H9 (cell line): ENCODE data around the gene KCNIP1. TPM values are rescaled to one million over a fixed set of nuclear protein-coding genes. Genes with fewer than 3 reads are reported as not detected.
A peak's percentile ranks its signal among the peaks of the same experiment; 100 is the strongest.
"Not testable (repeated sequence)": the region's sequence is repeated elsewhere in the genome, so short reads cannot be mapped to it uniquely, and the experiment has no call there.

ENCODE experiments used
- DNase-seq: peaks from one replicate; pipeline ENCODE4 v3.0.0-alpha.2; 2017
- H2AFZ ChIP-seq: one replicate; pipeline ENCODE4 v1.6.1; 2013; ENCODE audit warnings: mild to moderate bottlenecking, low read length, control low read depth, moderate library complexity
- H2AK5ac ChIP-seq: 2 replicates; pipeline ENCODE4 v1.6.1; 2013; ENCODE audit warnings: low read length, control low read depth, mixed read lengths; ENCODE audit not compliant: insufficient read length
- H2BK120ac ChIP-seq: one replicate; pipeline ENCODE4 v1.6.1; 2013; ENCODE audit warnings: low read depth, mild to moderate bottlenecking, low read length, control low read depth, inconsistent platforms; ENCODE audit not compliant: poor library complexity, severe bottlenecking
- H2BK12ac ChIP-seq: 2 replicates; pipeline ENCODE4 v1.6.1; 2013; ENCODE audit warnings: low read length, control low read depth, mixed read lengths, low read depth; ENCODE audit not compliant: insufficient read length
- H2BK15ac ChIP-seq: 2 replicates; pipeline ENCODE4 v1.6.1; 2013; ENCODE audit warnings: low read depth, low read length, control low read depth
- H2BK20ac ChIP-seq: one replicate; pipeline ENCODE4 v1.6.1; 2013; ENCODE audit warnings: low read depth, mild to moderate bottlenecking, low read length, control low read depth, inconsistent platforms; ENCODE audit not compliant: poor library complexity, severe bottlenecking
- H2BK5ac ChIP-seq: 2 replicates; pipeline ENCODE4 v1.6.1; 2013; ENCODE audit warnings: low read length, control low read depth, mixed read lengths; ENCODE audit not compliant: insufficient read length
- H3K14ac ChIP-seq: 2 replicates; pipeline ENCODE4 v1.6.1; 2013; ENCODE audit warnings: low read length, control low read depth; ENCODE audit not compliant: insufficient read depth
- H3K18ac ChIP-seq: 2 replicates; pipeline ENCODE4 v1.6.1; 2013; ENCODE audit warnings: low read depth, mild to moderate bottlenecking, mixed read lengths, low read length, control low read depth; ENCODE audit not compliant: insufficient read length
- H3K23ac ChIP-seq: 2 replicates; pipeline ENCODE4 v1.6.1; 2013; ENCODE audit warnings: low read length, control low read depth, mixed read lengths, low read depth; ENCODE audit not compliant: insufficient read length
- H3K23me2 ChIP-seq: 2 replicates; pipeline ENCODE4 v1.6.1; 2013; ENCODE audit warnings: low read depth, mild to moderate bottlenecking, mixed read lengths, low read length, control low read depth; ENCODE audit not compliant: insufficient read length, poor library complexity, severe bottlenecking
- H3K27ac ChIP-seq: 2 replicates; pipeline ENCODE4 v1.5.1; 2013; ENCODE audit warnings: low read length, control low read depth, mixed read lengths, low read depth; ENCODE audit not compliant: insufficient read length
- H3K27me3 ChIP-seq: 2 replicates; pipeline ENCODE4 v1.6.1; 2013; ENCODE audit warnings: low read length, control low read depth, inconsistent platforms; ENCODE audit not compliant: insufficient read depth
- H3K4ac ChIP-seq: 2 replicates; pipeline ENCODE4 v1.6.1; 2013; ENCODE audit warnings: low read depth, mild to moderate bottlenecking, control low read depth, inconsistent platforms, low read length, moderate library complexity
- H3K4me1 ChIP-seq: 2 replicates; pipeline ENCODE4 v1.6.1; 2013; ENCODE audit warnings: low read length, control low read depth, inconsistent platforms; ENCODE audit not compliant: insufficient read depth
- H3K4me2 ChIP-seq: 2 replicates; pipeline ENCODE4 v1.6.1; 2013; ENCODE audit warnings: low read length, control low read depth, mixed read lengths; ENCODE audit not compliant: insufficient read length, insufficient read depth
- H3K56ac ChIP-seq: 2 replicates; pipeline ENCODE4 v1.6.1; 2013; ENCODE audit warnings: low read depth, mild to moderate bottlenecking, mixed read lengths, low read length, control low read depth; ENCODE audit not compliant: insufficient read length
- H3K79me1 ChIP-seq: 2 replicates; pipeline ENCODE4 v1.6.1; 2013; ENCODE audit warnings: low read depth, mild to moderate bottlenecking, moderate library complexity, low read length, control low read depth, inconsistent platforms; ENCODE audit not compliant: insufficient read depth, poor library complexity, severe bottlenecking
- H3K79me2 ChIP-seq: 2 replicates; pipeline ENCODE4 v1.6.1; 2013; ENCODE audit warnings: low read length, control low read depth, inconsistent platforms; ENCODE audit not compliant: insufficient read depth
- H3K9ac ChIP-seq: 2 replicates; pipeline ENCODE4 v1.6.1; 2013; ENCODE audit warnings: low read length, control low read depth, mixed read lengths; ENCODE audit not compliant: insufficient read length; ENCODE audit errors: extremely low read depth
- H3K9me3 ChIP-seq: one replicate; pipeline ENCODE4 v1.6.1; 2013; ENCODE audit warnings: low read depth, low read length, inconsistent platforms; ENCODE audit not compliant: control insufficient read depth
- H3T11ph ChIP-seq: one replicate; pipeline ENCODE4 v1.6.1; 2013; ENCODE audit warnings: mild to moderate bottlenecking, low read length, control low read depth, inconsistent platforms
- H4K20me1 ChIP-seq: one replicate; pipeline ENCODE4 v1.6.1; 2013; ENCODE audit not compliant: control insufficient read depth, insufficient read length, insufficient read depth
- H4K5ac ChIP-seq: 2 replicates; pipeline ENCODE4 v1.6.1; 2013; ENCODE audit warnings: low read depth, mild to moderate bottlenecking, mixed read lengths, low read length, control low read depth; ENCODE audit not compliant: insufficient read length
- H4K8ac ChIP-seq: replicated peaks from 2 replicates; pipeline ENCODE4 v1.6.1; 2013; ENCODE audit warnings: low read length, control low read depth, mixed read lengths, low read depth; ENCODE audit not compliant: insufficient read length
- H4K91ac ChIP-seq: 2 replicates; pipeline ENCODE4 v1.6.1; 2013; ENCODE audit warnings: low read depth, mild to moderate bottlenecking, moderate library complexity, mixed read lengths, low read length, control low read depth; ENCODE audit not compliant: insufficient read length
- H3K27ac Mint-ChIP-seq, 3 experiments: 2 replicates in 2 of 3; 3 replicates in 1 of 3; pipeline ENCODE4 v1.8.0; 2020 to 2021; ENCODE audit warnings: mixed read lengths in 3 of 3, mild to moderate bottlenecking in 1 of 3, moderate library complexity in 1 of 3
- H3K27me3 Mint-ChIP-seq: 2 replicates; pipeline ENCODE4 v1.8.0; 2021; ENCODE audit warnings: low read depth, mild to moderate bottlenecking, moderate library complexity, mixed read lengths
- H3K36me3 Mint-ChIP-seq, 3 experiments: 2 replicates in 2 of 3; 3 replicates in 1 of 3; pipeline ENCODE4 v1.8.0; 2020 to 2021; ENCODE audit warnings: low read depth in 3 of 3, mixed read lengths in 3 of 3; ENCODE audit not compliant: insufficient read depth in 1 of 3
- H3K4me1 Mint-ChIP-seq, 2 experiments: 2 replicates each; pipeline ENCODE4 v1.8.0; 2020; ENCODE audit warnings: mixed read lengths in 2 of 2
- H3K4me3 Mint-ChIP-seq, 2 experiments: 2 replicates in 1 of 2; 3 replicates in 1 of 2; pipeline ENCODE4 v1.8.0; 2020 to 2021; ENCODE audit warnings: mild to moderate bottlenecking in 2 of 2, mixed read lengths in 2 of 2, moderate library complexity in 1 of 2
- H3K9me3 Mint-ChIP-seq, 2 experiments: 2 replicates in 1 of 2; 3 replicates in 1 of 2; pipeline ENCODE4 v1.8.0; 2020; ENCODE audit warnings: mild to moderate bottlenecking in 2 of 2, mixed read lengths in 2 of 2, moderate library complexity in 1 of 2
- CTCF ChIP-seq: fragments of 200-600 bp; sonication (generic); conservative IDR thresholded peaks from 3 replicates; pipeline ENCODE4 v1.8.0; 2021; ENCODE audit warnings: antibody characterized with exemption, mild to moderate bottlenecking
- WGBS: extraction: QIAGEN DNeasy Blood & Tissue Kit; methylation state at CpG from one replicate; pipeline ENCODE4 v1.1.7; 2013; ENCODE audit warnings: missing lambda C conversion rate, low lambda C conversion rate, mixed read lengths; ENCODE audit not compliant: insufficient read length; ENCODE audit errors: extremely low coverage; 5-methylcytosine and 5-hydroxymethylcytosine counted together
- total RNA-seq: library from RNA; stranded (reverse); gene quantifications from 2 replicates; pipeline ENCODE4 v1.2.1, GENCODE V29; 2021

Gene KCNIP1
- total RNA-seq, 1 experiment from 2014 or later = 0.63 TPM

- Mint-ChIP-seq H3K27me3 (peaks cover 9% of the 10 kb centered on the region), H3K27ac (no peak overlapping the region), H3K4me3 (no peak overlapping the region), H3K36me3 (peaks cover 0 to 10% (median 5%) of the 10 kb centered on the region in 3 experiments; a peak in 2 of 7 replicates), H3K4me1 (peaks cover 0 to 2% of the 10 kb centered on the region in 2 experiments; a peak in 1 of 4 replicates), H3K9me3 (peaks cover 8 to 10% of the 10 kb centered on the region in 2 experiments; a peak in 4 of 5 replicates)
- Histone ChIP-seq H3K23ac (no peak overlapping the region), H4K20me1 (no peaks in the 10 kb centered on the region), H3K23me2 (no peaks in the 10 kb centered on the region), H4K8ac (no peak overlapping the region), H3K4me2 (no peak overlapping the region), H3T11ph (no peak overlapping the region), H3K9me3 (no peaks in the 10 kb centered on the region), H2BK120ac (no peak overlapping the region), H3K4ac (no peak overlapping the region), H2AFZ (no peak overlapping the region), H3K18ac (no peak overlapping the region), H3K4me1 (no peaks in the 10 kb centered on the region), H4K91ac (no peak overlapping the region), H3K56ac (no peak overlapping the region), H3K27me3 (no peaks in the 10 kb centered on the region), H3K79me1 (no peaks in the 10 kb centered on the region), H3K79me2 (no peaks in the 10 kb centered on the region), H2BK12ac (no peak overlapping the region), H4K5ac (no peak overlapping the region), H3K9ac (no peak overlapping the region), H3K14ac (no peak overlapping the region), H2BK20ac (no peak overlapping the region), H2BK5ac (no peak overlapping the region), H2AK5ac (no peak overlapping the region), H3K27ac (no peak overlapping the region), H2BK15ac (peak overlapping the region; percentile 94; the same call in 1 of the 2 replicates)
- DNase-seq = no peak
- WGBS = no CpG with 5 or more reads among the region's 4 CpGs
- no peak for TF ChIP-seq CTCF
Measured at GRCh38 chr5:170546282-170546681, 42.5 kb downstream of the KCNIP1 start.

- H2BK15ac ChIP-seq, H3K79me1 ChIP-seq, H2BK5ac ChIP-seq, H2BK12ac ChIP-seq, H3K27ac Mint-ChIP-seq, H4K8ac ChIP-seq, H4K91ac ChIP-seq, H3K9ac ChIP-seq, H3K9me3 ChIP-seq, H3T11ph ChIP-seq, H3K4me1 ChIP-seq, H3K4ac ChIP-seq, H3K23me2 ChIP-seq, H3K56ac ChIP-seq, H3K4me2 ChIP-seq, H3K27ac ChIP-seq, H4K20me1 ChIP-seq, H4K5ac ChIP-seq, H3K4me3 Mint-ChIP-seq, H3K9me3 Mint-ChIP-seq, H2AK5ac ChIP-seq, H3K4me1 Mint-ChIP-seq, H3K79me2 ChIP-seq, H2BK20ac ChIP-seq, H3K18ac ChIP-seq, H3K36me3 Mint-ChIP-seq, H3K27me3 ChIP-seq, DNase-seq, H3K27me3 Mint-ChIP-seq, H2AFZ ChIP-seq, H2BK120ac ChIP-seq, H3K14ac ChIP-seq: not testable (repeated sequence)
- no CpG with 5 or more reads among the region's 1 CpG for WGBS
- H3K23ac ChIP-seq = peak overlapping the region; percentile 61
Measured at GRCh38 chr5:170550382-170550781, 46.6 kb downstream of the KCNIP1 start.
